Nephron (organoid): ENCODE measurements around the gene RHOH.
"Not testable (repeated sequence)": the region's sequence is repeated elsewhere in the genome, so short reads cannot be mapped to it uniquely, and the experiment has no call there.

Experiments used
- H3K27ac Mint-ChIP-seq, 3 experiments: 2 replicates each; pipeline ENCODE4 v1.8.0; 2020; ENCODE audit warnings: mixed read lengths in 3 of 3, mild to moderate bottlenecking in 2 of 3, moderate library complexity in 1 of 3
- H3K27me3 Mint-ChIP-seq: 2 replicates; pipeline ENCODE4 v1.8.0; 2021; ENCODE audit warnings: low read depth, mild to moderate bottlenecking, moderate library complexity, mixed read lengths
- H3K36me3 Mint-ChIP-seq: 2 replicates; pipeline ENCODE4 v1.8.0; 2020; ENCODE audit warnings: low read depth, mixed read lengths
- H3K4me1 Mint-ChIP-seq: 2 replicates; pipeline ENCODE4 v1.8.0; 2020; ENCODE audit warnings: mixed read lengths
- H3K4me3 Mint-ChIP-seq, 3 experiments: 2 replicates each; pipeline ENCODE4 v1.8.0; 2020; ENCODE audit warnings: mild to moderate bottlenecking in 3 of 3, mixed read lengths in 3 of 3, moderate library complexity in 2 of 3
- H3K9me3 Mint-ChIP-seq: 2 replicates; pipeline ENCODE4 v1.8.0; 2020; ENCODE audit warnings: mixed read lengths
- CTCF ChIP-seq, 3 experiments: fragments of 200-600 bp; sonication (generic); IDR thresholded peaks; one replicate each; pipeline ENCODE4 v1.5.0; 2021; ENCODE audit warnings: antibody characterized with exemption in 3 of 3; ENCODE audit not compliant: unreplicated experiment in 3 of 3

Gene RHOH

GRCh38 chr4:40196724-40197281, at the start of gene RHOH:
Gene RHOH, plus strand, starts transcription at chr4:40197031. Its CDS starts 46,356 bp downstream, at chr4:40243387.
- H3K9me3 Mint-ChIP-seq, result no peaks in the 10 kb centered on the region
- H3K27ac Mint-ChIP-seq, result no peak within 1 kb of the TSS
- peaks cover 29% of the 10 kb centered on the region for H3K27me3 Mint-ChIP-seq
- no peaks in the 10 kb centered on the region for H3K36me3 Mint-ChIP-seq
- H3K4me1 Mint-ChIP-seq, result peaks cover 3% of the 10 kb centered on the region
- peak within 1 kb of the TSS; percentile 47 to 65 (median 57) for H3K4me3 Mint-ChIP-seq
- TF ChIP-seq CTCF (IDR thresholded peaks at IDR 0.05; ENCODE audit: unreplicated experiment in 3 of 3), result no peak

- H3K4me3 Mint-ChIP-seq, H3K27ac Mint-ChIP-seq, H3K4me1 Mint-ChIP-seq, H3K27me3 Mint-ChIP-seq: not testable (repeated sequence)
- H3K36me3 Mint-ChIP-seq, result peaks cover 81% of the 10 kb centered on the region
- peaks cover 19% of the 10 kb centered on the region for H3K9me3 Mint-ChIP-seq
Observed at GRCh38 chr4:40147490-40147889, 49.3 kb upstream of the RHOH start.

- Mint-ChIP-seq H3K36me3 (peaks cover 69% of the 10 kb centered on the region), H3K4me1 (no peaks in the 10 kb centered on the region), H3K27ac (no peak overlapping the region), H3K9me3 (peaks cover 18% of the 10 kb centered on the region), H3K27me3 (no peaks in the 10 kb centered on the region), H3K4me3 (no peak overlapping the region)
- peak; percentile 68 to 73 (median 71) for TF ChIP-seq CTCF (IDR thresholded peaks at IDR 0.05; ENCODE audit: unreplicated experiment in 3 of 3)
Observed at GRCh38 chr4:40149960-40150385, 46.9 kb upstream of the RHOH start.

GRCh38 chr4:40150932-40151331, 45.9 kb upstream of the RHOH start:
- no peaks in the 10 kb centered on the region for H3K4me1 Mint-ChIP-seq
- no peaks in the 10 kb centered on the region for H3K27me3 Mint-ChIP-seq
- no peak overlapping the region for H3K27ac Mint-ChIP-seq
- H3K36me3 Mint-ChIP-seq, result peaks cover 59% of the 10 kb centered on the region
- H3K4me3 Mint-ChIP-seq, result no peak overlapping the region
- no peak for TF ChIP-seq CTCF (IDR thresholded peaks at IDR 0.05; ENCODE audit: unreplicated experiment in 3 of 3)
- H3K9me3 Mint-ChIP-seq, result peaks cover 18% of the 10 kb centered on the region

- no peaks in the 10 kb centered on the region for H3K27me3 Mint-ChIP-seq
- peaks cover 12% of the 10 kb centered on the region for H3K9me3 Mint-ChIP-seq
- H3K36me3 Mint-ChIP-seq, result peaks cover 54% of the 10 kb centered on the region
- H3K4me1 Mint-ChIP-seq, result no peaks in the 10 kb centered on the region
- TF ChIP-seq CTCF (IDR thresholded peaks at IDR 0.05; ENCODE audit: unreplicated experiment in 3 of 3), result no peak
- H3K4me3 Mint-ChIP-seq, result no peak overlapping the region
- H3K27ac Mint-ChIP-seq, result no peak overlapping the region
Observed at GRCh38 chr4:40152637-40153036, 44.2 kb upstream of the RHOH start.

GRCh38 chr4:40157436-40157835, 39.4 kb upstream of the RHOH start:
- no peaks in the 10 kb centered on the region for H3K27me3 Mint-ChIP-seq
- no peak for TF ChIP-seq CTCF (IDR thresholded peaks at IDR 0.05; ENCODE audit: unreplicated experiment in 3 of 3)
- no peak overlapping the region for H3K4me3 Mint-ChIP-seq
- peaks cover 43% of the 10 kb centered on the region for H3K36me3 Mint-ChIP-seq
- no peak overlapping the region for H3K27ac Mint-ChIP-seq
- no peaks in the 10 kb centered on the region for H3K9me3 Mint-ChIP-seq
- H3K4me1 Mint-ChIP-seq, result no peaks in the 10 kb centered on the region
